ENCODE results near the gene MTAP. TPM values are rescaled to one million over a fixed set of nuclear protein-coding genes. Genes with fewer than 3 reads are reported as not detected.

The MTAP gene
- total and polyA plus RNA-seq, 7 donors, result 4.3 to 16.6 (median 14.8) TPM

DNA sequence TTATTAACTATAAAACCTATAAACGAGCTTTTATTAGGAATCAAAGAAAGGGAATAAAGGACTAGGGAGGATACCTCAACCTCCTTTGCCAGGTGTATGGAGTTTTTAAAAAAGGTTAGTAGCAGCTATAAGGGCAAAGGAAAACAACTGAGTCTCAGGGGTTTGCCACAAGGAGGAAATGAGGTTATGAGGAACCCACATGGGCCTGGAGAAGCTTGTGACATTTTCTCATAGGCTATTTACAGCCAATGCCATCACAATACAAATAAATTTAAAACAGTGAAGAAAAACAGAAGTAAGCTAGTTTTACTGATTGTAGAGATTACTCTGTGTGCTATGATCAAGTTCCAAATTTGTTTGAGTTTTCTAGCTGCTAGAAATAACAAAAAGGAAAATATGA, 99.1 kb downstream of the MTAP start:
- TF ChIP-seq, protein P1, sequence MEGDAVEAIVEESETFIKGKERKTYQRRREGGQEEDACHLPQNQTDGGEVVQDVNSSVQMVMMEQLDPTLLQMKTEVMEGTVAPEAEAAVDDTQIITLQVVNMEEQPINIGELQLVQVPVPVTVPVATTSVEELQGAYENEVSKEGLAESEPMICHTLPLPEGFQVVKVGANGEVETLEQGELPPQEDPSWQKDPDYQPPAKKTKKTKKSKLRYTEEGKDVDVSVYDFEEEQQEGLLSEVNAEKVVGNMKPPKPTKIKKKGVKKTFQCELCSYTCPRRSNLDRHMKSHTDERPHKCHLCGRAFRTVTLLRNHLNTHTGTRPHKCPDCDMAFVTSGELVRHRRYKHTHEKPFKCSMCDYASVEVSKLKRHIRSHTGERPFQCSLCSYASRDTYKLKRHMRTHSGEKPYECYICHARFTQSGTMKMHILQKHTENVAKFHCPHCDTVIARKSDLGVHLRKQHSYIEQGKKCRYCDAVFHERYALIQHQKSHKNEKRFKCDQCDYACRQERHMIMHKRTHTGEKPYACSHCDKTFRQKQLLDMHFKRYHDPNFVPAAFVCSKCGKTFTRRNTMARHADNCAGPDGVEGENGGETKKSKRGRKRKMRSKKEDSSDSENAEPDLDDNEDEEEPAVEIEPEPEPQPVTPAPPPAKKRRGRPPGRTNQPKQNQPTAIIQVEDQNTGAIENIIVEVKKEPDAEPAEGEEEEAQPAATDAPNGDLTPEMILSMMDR (IDR thresholded peaks at IDR 0.05), result no peak
- Histone ChIP-seq H3K9me3 (peaks cover 20% of the 10 kb centered on the region), H3K4me1 (no peaks in the 10 kb centered on the region), H3K4me3 (no peak overlapping the region), H3K36me3 (ENCODE audit: insufficient read depth in 1 of 2, low read depth in 1 of 2) (no peaks in the 10 kb centered on the region), H3K27me3 (ENCODE audit: insufficient read depth in 3 of 3, low read length in 2 of 3) (no peaks in the 10 kb centered on the region), H3K27ac (no peak overlapping the region)
- intact Hi-C loops (cut with DNase I), result no loop called here
- ATAC-seq (no peak), DNase-seq (no peak)
- WGBS, 3 donors, result 96 to 100% (median 96%) methylated on average over 1 of the region's 1 CpG

GRCh38 chr9:21902136-21902535, 99.7 kb downstream of the MTAP start:
- ATAC-seq (no peak), DNase-seq (no peak)
- Histone ChIP-seq H3K27ac (no peak overlapping the region), H3K9me3 (peaks cover 20% of the 10 kb centered on the region), H3K36me3 (ENCODE audit: insufficient read depth in 1 of 2, low read depth in 1 of 2) (no peaks in the 10 kb centered on the region), H3K27me3 (ENCODE audit: insufficient read depth in 3 of 3, low read length in 2 of 3) (no peaks in the 10 kb centered on the region), H3K4me3 (no peak overlapping the region), H3K4me1 (no peaks in the 10 kb centered on the region)
- WGBS, 3 donors, result 52 to 79% (median 73%) methylated on average over 1 of the region's 1 CpG
- intact Hi-C loops (cut with DNase I), result no loop called here
- TF ChIP-seq, protein P1 (IDR thresholded peaks at IDR 0.05), result no peak

GRCh38 chr9:21903380-21903965, 101.0 kb downstream of the MTAP start:
- intact Hi-C loops (cut with DNase I), result no loop called here
- Histone ChIP-seq H3K9me3 (peaks cover 18% of the 10 kb centered on the region), H3K36me3 (ENCODE audit: insufficient read depth in 1 of 2, low read depth in 1 of 2) (no peaks in the 10 kb centered on the region)

DNA sequence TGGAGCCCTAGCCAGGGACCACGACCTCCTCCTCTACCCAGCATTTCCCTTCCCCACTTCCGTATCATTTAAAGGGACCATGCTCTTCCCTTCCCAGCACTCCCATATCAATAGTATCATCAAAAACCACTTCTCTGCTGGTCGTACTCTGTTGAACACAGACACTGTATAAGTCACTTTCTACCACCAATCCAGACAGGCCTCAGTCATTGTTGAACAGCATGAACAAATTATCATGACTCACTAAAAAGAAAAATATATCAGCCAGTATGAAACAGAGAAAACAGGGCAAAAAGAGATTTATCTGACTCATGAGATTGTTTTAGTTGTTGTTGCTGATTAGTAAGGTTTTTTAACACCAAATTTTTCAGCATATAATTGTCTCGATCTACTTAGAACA, 101.9 kb downstream of the MTAP start:
- DNase-seq, result no peak
- Histone ChIP-seq H3K4me1 (no peaks in the 10 kb centered on the region), H3K36me3 (ENCODE audit: insufficient read depth in 1 of 2, low read depth in 1 of 2) (no peaks in the 10 kb centered on the region), H3K4me3 (no peak overlapping the region), H3K9me3 (peaks cover 25% of the 10 kb centered on the region), H3K27ac (no peak overlapping the region), H3K27me3 (ENCODE audit: insufficient read depth in 3 of 3, low read length in 2 of 3) (no peaks in the 10 kb centered on the region)
- TF ChIP-seq, protein P1 (IDR thresholded peaks at IDR 0.05), result no peak
- 89 to 92% (median 89%) methylated on average over 4 of the region's 4 CpGs for WGBS, 3 donors
- no peak for ATAC-seq
- intact Hi-C loops (cut with DNase I), result no loop called here

More at GRCh38 chr9:21903380-21903965, 101.0 kb downstream of the MTAP start:
- 92 to 96% (median 94%) methylated on average over 7 of the region's 7 CpGs for WGBS, 3 donors
- DNase-seq (no peak), ATAC-seq (no peak)
- TF ChIP-seq, protein P1 (IDR thresholded peaks at IDR 0.05), result no peak
- H3K27me3 ChIP-seq (ENCODE audit: insufficient read depth in 3 of 3, low read length in 2 of 3), result no peaks in the 10 kb centered on the region
- no peaks in the 10 kb centered on the region for H3K4me1 ChIP-seq
- H3K27ac ChIP-seq, result no peak overlapping the region
- no peak overlapping the region for H3K4me3 ChIP-seq

DNA sequence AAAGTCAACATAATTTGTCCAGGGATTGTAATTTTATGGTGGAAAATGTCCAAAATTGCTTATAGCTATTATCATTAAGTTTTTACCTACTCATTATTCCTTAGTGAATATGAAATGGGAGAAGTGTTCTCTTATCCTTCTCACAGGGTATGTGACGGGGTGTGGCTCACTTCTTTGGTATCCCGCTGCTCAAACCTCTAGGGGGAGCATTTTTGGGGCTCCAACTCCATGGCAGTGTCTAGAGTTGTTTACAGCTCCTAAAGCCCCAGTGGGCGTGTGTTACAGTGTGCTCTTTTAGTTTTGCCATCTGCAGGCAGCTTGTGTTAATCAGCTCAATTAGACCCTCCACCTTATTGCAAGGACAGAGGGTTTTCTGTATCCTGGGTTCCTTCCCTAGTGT, 102.3 kb downstream of the MTAP start:
- DNase-seq (no peak), ATAC-seq (no peak)
- no peak overlapping the region for H3K27ac ChIP-seq
- peaks cover 25% of the 10 kb centered on the region for H3K9me3 ChIP-seq
- intact Hi-C loops (cut with DNase I), result no loop called here
- H3K27me3 ChIP-seq (ENCODE audit: insufficient read depth in 3 of 3, low read length in 2 of 3), result no peaks in the 10 kb centered on the region
- WGBS, 3 donors, result 83 to 88% (median 84%) methylated on average over 3 of the region's 3 CpGs
- no peak overlapping the region for H3K4me3 ChIP-seq
- no peaks in the 10 kb centered on the region for H3K36me3 ChIP-seq (ENCODE audit: insufficient read depth in 1 of 2, low read depth in 1 of 2)
- TF ChIP-seq, protein P1 (IDR thresholded peaks at IDR 0.05), result no peak
- H3K4me1 ChIP-seq, result no peaks in the 10 kb centered on the region
